HG03457 (cell line): ENCODE results near the gene TUSC2.
A peak's percentile ranks its signal among the peaks of the same experiment; 100 is the strongest.
"Not testable (repeated sequence)": the region's sequence is repeated elsewhere in the genome, so short reads cannot be mapped to it uniquely, and the experiment has no call there.

Source experiments
- ATAC-seq: cut with Tn5 transposase; IDR thresholded peaks from one replicate; pipeline ENCODE4 v1.9.1; 2021; ENCODE audit warnings: moderate number of reproducible peaks; ENCODE audit not compliant: unreplicated experiment

The TUSC2 gene

DNA sequence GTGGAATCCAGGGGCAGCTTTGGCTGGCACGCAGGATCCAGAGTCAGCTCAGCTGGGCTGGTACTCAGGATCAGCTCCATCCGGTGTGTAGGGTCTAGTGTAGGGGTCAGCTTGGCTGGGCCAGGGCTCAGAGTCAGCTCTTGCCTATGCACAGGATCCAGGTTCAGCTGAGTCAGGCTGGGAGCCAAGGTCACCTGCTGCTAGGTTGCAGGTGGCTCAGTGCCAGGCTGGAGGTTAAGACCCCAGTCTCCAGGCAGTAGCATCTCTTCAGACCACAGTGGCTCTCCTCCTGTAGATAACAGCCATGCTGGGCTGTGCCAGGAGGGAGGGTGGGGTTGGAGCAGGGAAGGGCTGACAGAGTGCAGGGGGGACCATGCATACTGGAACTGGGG is 30.6 kb downstream of the TUSC2 start:
- ATAC-seq, result no peak

DNA sequence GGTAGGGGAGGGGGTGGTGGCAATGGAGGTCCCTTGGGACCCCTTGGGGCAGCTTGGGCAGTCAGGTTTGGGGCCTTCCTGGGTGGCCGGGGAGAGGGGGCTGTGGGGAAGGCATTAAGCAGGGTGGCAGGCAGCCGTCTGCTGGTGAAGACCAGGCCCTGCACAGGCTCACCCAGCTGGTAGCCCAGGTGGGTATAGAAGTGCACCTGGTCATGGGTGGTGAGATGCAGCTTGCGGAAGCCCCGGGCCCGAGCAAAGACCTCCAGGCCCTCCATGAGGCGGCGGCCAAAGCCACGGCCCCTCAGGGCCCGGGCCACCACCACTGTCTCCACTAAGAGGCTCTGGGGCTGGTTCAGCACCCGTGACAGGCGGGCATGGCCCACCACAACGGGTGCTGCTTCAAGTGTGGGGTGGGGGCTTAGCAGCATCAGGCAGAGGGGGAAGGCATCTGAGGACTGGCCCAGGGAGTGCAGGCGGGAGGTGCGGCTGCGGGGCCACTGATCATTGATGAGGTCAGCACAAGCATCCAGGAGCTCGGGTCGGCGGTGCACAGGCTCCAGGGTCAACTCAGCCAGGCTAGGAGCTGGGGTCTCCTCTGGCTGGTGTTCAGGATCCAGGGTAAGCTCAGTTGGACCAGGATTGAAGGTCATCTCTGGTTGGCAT is 31.2 kb downstream of the TUSC2 start:
- ATAC-seq, result no peak

GRCh38 chr3:50295553-50296431 is 32.2 kb downstream of the TUSC2 start:
- ATAC-seq, result no peak

DNA sequence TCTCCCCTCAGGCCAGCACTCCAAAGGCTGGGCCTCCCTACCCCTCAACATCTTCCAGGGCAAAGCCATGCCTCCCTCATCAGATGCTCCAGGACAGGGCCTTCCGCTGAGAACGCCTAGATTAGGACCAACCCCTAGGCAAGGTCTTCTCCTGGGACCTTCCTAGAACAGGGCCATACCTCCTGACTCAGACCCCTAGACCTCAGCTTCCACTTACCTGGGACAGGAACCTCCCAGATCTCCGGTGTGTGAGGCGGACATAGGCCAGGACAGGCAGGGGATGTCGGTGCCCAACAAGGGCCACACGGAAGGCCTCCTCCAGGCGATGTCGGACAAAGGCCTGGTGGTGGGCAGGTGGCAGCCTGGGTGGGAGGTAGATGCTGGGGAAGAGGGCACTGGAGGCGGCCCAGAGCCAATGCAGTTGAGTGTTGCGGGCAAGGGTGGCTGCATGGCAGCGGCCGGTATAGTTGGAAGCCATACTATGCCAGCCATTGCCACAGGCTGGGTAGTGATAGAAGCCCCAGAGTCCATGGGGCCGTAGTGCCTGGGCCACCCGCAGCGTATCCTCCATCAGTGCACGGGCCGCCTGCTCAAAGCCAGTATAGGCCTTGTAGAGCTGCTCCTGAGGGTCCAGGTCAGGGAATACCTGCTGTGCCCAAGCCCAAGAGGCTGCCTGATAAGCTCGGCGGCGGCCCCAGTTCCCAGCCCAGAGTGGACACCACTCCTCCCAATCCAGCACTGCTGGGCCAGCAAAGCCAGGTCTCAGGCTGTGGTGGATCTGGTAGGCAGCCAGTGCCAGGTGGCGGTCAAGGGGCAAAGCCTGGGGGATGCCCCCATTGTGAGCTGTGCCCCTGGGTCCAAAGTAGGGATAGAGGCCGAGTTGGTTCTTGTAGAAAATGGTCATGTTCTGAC is 33.3 kb downstream of the TUSC2 start:
- no peak for ATAC-seq

- no peak for ATAC-seq
Measured at GRCh38 chr3:50294089-50294488, 33.9 kb downstream of the TUSC2 start.

DNA sequence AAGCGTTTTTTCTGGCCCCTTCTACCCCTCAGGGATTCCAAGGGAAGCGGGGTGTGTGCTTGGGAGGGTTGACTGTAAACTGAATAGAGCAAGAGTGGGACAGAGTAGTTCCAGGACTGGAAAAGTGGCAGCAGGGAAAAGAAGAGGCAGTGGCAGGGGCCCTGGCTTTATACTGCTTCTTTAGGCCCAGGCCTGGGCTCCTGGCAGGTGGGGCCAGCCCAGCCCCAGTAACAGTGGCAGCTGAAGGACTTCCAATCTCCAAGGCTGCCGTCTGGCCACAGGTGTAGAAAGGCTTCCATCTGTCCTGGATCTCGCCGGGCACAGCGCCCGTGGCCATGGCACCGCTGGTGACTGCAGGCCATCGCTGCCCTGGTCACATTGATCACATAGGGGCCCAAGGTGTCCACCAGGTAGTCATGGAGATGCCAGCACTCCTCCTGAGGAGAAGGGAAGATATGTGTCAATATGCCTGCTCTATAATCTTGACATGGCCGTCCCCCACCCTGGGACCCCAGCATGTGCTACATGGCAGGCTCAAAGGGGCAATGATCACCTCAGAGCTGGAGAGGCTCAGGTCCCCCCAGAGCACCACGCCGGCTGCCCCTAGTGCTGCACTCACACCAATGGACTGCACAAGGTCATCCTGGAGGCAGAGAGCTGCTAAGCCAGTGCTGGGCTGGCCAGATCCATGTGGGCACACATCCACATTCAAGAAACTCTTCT is 34.8 kb downstream of the TUSC2 start:
- no peak for ATAC-seq

DNA sequence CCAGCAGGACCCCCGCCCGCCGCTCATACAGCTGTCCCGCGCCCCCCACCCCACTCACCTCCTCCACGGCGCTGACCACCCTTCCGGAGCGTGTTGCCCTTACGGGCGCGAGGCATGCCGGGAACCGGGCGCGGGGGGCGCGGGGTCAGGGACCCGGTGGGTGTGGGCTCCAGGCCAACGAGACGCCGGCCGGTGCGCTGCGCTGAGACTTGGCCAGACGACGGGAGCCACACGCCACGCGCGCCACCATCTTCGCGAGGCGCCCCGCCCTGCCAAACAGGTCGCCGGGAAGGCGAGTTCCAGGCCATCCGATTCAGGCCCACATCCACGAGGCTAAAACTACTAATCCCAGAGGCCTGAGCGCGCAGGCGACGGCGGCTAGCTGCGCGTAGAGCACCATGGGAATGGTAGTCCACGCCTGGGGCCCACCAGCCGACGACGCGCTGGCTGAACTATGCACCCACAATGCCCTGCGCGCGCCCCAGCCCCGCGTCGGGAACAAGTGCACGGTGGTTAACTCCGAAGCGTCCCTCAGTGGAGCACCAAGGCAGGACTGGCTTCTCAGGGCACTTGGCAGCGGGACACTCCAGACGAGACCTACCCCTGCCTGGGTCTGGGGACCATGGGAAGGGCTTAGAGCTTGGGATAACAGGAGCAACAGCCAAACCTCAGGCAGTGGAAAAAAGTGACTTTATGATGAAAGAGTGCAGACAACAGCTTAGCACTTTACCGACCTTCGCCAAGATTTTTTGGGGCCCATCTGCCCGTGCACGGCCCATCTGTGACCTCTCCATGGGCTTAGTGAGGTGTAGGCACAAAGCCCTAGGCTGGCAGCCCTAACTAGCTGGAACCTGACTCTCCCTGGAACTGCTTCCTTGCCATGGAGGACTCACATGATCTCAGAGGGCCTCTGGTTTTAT is 35.6 kb downstream of the TUSC2 start, which contains the start of gene IFRD2:
Gene IFRD2, minus strand, starts transcription at position 271 of the 920 bp plus-strand sequence. Its CDS starts 155 bp downstream, at position 116.
- peak; percentile 82 for ATAC-seq

GRCh38 chr3:50290161-50290641 is 37.8 kb downstream of the TUSC2 start:
- ATAC-seq, result no peak

GRCh38 chr3:50289130-50289529 is 38.9 kb downstream of the TUSC2 start:
- no peak for ATAC-seq

GRCh38 chr3:50288387-50289007 is 39.5 kb downstream of the TUSC2 start:
- ATAC-seq, result no peak

GRCh38 chr3:50287262-50287661 is 40.8 kb downstream of the TUSC2 start:
- no peak for ATAC-seq

DNA sequence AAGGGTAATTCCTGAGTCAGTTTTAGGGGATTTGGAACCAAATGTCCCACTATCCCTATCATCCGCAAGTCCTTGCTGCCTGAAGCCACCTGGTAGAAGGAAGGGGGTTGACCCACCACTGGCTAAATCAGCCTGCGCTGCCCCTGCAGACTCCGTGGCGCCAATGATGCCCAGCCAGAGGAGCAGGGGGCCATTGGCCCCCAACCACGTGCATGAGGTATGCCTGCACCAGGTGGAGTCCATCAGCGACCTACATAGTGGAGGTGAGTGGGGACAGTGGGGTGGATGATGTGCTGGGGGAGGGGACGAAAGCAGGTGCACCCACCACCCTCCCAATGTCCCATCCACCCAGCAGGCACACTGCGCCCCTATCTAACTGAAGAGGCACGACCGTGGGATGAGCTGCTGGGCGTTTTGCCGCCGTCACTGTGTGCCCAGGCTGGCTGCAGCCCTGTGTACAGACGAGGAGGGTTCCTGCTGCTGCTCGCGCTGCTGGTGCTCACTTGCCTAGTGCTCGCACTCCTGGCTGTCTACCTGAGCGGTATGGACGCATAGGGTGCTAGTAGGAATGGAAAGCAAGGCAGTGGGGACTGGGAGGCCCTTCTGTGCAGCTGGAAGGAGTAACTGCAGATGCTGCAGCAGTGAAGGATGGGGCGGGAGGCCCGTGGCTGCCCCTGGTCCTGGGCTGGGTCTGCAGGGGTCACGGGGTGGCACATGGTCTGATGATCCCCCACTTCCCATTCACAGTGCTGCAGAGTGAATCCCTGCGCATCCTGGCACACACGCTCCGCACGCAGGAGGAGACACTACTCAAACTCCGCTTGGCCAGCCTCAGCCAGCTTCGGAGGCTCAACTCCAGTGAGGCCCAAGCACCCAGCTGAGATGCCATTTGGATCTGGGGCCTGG is 41.4 kb downstream of the TUSC2 start:
- ATAC-seq, result no peak

GRCh38 chr3:50284121-50284520 is 43.9 kb downstream of the TUSC2 start:
- ATAC-seq, result not testable (repeated sequence)

DNA sequence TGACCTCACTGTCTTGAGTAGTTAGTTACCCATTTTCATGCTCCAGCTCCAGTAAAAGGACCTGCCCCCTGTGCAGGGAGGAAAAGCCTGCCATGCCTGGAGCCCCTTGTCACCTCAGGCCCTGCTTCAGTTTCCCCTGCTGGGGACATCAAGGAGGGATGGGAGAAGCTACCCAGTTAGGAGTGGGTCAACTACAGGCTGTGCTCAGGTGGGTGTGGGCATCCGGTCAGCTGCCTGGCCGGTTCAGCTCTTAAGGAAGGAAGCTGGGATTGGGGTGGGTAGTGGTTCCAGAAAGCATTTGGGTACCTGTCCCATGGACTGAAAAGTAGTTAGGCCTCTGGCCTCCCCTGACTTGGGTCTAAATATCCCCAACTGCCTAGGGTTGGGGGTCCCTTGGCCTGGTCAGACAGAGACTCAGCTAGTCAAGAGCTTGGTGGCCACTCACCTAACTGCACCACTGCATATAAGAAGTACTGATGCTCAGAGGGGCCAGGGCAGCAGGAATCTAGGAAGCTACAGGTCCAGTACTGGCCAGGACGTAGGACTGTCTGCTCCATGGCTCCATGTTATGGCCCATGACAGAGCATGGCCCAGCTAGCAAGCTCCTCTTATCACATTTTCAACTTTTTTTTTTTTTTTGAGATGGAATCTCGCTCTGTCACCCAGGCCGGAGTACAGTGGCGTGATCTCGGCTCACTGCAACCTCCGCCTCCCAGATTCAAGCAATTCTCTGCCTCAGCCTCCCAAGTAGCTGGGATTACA is 48.6 kb downstream of the TUSC2 start:
- no peak for ATAC-seq

DNA sequence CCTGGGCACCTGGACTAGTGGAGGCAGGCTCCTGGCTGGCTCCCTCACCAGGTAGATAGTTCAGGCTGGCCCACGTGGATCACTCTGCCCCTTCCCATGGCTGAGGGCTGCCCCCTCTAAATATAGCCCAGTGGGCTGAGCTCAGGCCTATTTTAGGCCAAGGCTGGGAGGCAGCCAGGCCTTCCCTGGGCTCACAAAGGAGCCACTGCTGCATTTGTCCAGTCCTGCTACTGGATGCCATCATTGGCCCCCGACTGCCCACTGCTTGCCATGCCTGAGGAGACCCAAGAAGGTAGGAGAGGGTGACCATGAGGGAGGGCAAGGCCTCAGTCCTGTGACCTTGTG is 49.2 kb downstream of the TUSC2 start, which contains the start of gene LSMEM2:
Gene LSMEM2, plus strand, starts transcription at position 208 of the 345 bp plus-strand sequence. Its CDS starts 27 bp downstream, at position 235.
- ATAC-seq, result no peak

DNA sequence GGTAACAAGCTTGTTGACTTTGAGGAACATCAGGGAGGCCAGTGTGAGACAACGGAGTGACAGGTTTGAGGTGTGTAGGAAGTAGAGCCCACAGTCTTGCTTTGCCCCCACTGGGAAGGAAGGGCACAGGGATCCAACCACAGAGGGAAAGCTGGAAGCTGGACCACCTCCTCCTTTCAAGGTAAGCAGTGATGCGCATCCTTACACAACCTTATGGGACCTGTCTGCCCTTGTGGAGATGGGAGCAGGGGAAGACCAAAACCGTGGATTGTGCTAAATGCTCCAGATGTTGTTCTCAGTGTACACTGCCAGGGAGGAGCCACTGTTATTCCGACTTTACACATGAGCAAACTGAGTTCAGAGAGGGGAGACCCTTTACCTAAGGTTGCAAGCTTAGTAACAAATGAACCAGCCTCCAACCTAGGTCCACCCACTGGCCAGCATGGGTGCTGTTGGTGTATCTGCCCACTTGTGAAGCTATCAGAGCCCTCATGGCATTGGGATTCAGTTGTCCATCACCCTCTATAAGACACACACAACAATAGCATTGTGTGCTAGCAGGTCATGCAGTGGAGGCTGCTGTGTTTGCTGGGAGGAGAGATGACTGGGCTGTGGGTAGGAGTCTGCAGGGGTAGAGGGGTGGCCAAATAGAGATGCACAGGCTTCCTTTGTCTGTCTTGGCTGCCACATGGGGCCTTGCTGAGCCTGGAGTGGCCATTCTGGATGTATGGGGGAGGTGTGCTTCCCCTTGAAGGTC is 49.7 kb downstream of the TUSC2 start:
- ATAC-seq, result no peak
